Inferior parietal cortex (tissue), 1 donor: Measurements from ENCODE around the gene ANO10.
"Not testable (repeated sequence)": the region's sequence is repeated elsewhere in the genome, so short reads cannot be mapped to it uniquely, and the experiment has no call there.

ENCODE experiments used
- DNase-seq: peaks from one replicate; pipeline ENCODE4 v3.0.0-alpha.2; 2016; ENCODE audit errors: extremely low spot score

The ANO10 gene

GRCh38 chr3:43478118-43478785 is 143.6 kb downstream of the ANO10 start:
- DNase-seq = no peak

GRCh38 chr3:43477600-43477999 is 144.2 kb downstream of the ANO10 start:
- DNase-seq = no peak

GRCh38 chr3:43473737-43474136 is 148.1 kb downstream of the ANO10 start:
- DNase-seq = no peak

GRCh38 chr3:43473244-43473643 is 148.6 kb downstream of the ANO10 start:
- no peak for DNase-seq

- DNase-seq = no peak
Measured at GRCh38 chr3:43468133-43468532, 153.7 kb downstream of the ANO10 start.

GRCh38 chr3:43465109-43465508 is 156.7 kb downstream of the ANO10 start:
- DNase-seq = no peak

GRCh38 chr3:43462566-43462965 is 159.2 kb downstream of the ANO10 start:
- not testable (repeated sequence) for DNase-seq

GRCh38 chr3:43461345-43461744 is 160.5 kb downstream of the ANO10 start:
- DNase-seq = no peak

- not testable (repeated sequence) for DNase-seq
Measured at GRCh38 chr3:43457038-43457437, 164.8 kb downstream of the ANO10 start.

GRCh38 chr3:43455233-43455632 is 166.6 kb downstream of the ANO10 start:
- no peak for DNase-seq

- no peak for DNase-seq
Measured at GRCh38 chr3:43453981-43454380, 167.8 kb downstream of the ANO10 start.

GRCh38 chr3:43451670-43452254 is 170.0 kb downstream of the ANO10 start:
- no peak for DNase-seq

- DNase-seq = no peak
Measured at GRCh38 chr3:43448098-43448497, 173.7 kb downstream of the ANO10 start.

GRCh38 chr3:43445820-43446219 is 176.0 kb downstream of the ANO10 start:
- no peak for DNase-seq

- no peak for DNase-seq
Measured at GRCh38 chr3:43442872-43443395, 178.9 kb downstream of the ANO10 start.

GRCh38 chr3:43436507-43437140 is 185.2 kb downstream of the ANO10 start:
- DNase-seq = no peak

GRCh38 chr3:43435706-43436105 is 186.1 kb downstream of the ANO10 start:
- DNase-seq = no peak

GRCh38 chr3:43434431-43434830 is 187.4 kb downstream of the ANO10 start:
- no peak for DNase-seq

GRCh38 chr3:43432462-43432861 is 189.3 kb downstream of the ANO10 start:
- DNase-seq = no peak

- DNase-seq = no peak
Measured at GRCh38 chr3:43426388-43426787, 195.4 kb downstream of the ANO10 start.

- no peak for DNase-seq
Measured at GRCh38 chr3:43425829-43426228, 196.0 kb downstream of the ANO10 start.

- DNase-seq = no peak
Measured at GRCh38 chr3:43423639-43424038, 198.2 kb downstream of the ANO10 start.

- DNase-seq = no peak
Measured at GRCh38 chr3:43423142-43423541, 198.7 kb downstream of the ANO10 start.
